GM23248 (cell line): ENCODE results near the gene ZCCHC8.
"Not testable (repeated sequence)": the region's sequence is repeated elsewhere in the genome, so short reads cannot be mapped to it uniquely, and the experiment has no call there.

Source experiments
- EZH2 ChIP-seq: fragments of 200-600 bp; sonication (generic); IDR thresholded peaks from 2 replicates; pipeline ENCODE4 v1.6.1; 2018; ENCODE audit warnings: antibody characterized with exemption, mild to moderate bottlenecking; ENCODE audit not compliant: insufficient read depth, poor library complexity, severe bottlenecking
- EZH2phosphoT487 ChIP-seq: fragments of 200-600 bp; sonication (generic); IDR thresholded peaks from 2 replicates; pipeline ENCODE4 v1.6.1; 2018; ENCODE audit warnings: antibody characterized with exemption, moderate library complexity, mild to moderate bottlenecking, low read depth; ENCODE audit not compliant: insufficient read depth

DNA sequence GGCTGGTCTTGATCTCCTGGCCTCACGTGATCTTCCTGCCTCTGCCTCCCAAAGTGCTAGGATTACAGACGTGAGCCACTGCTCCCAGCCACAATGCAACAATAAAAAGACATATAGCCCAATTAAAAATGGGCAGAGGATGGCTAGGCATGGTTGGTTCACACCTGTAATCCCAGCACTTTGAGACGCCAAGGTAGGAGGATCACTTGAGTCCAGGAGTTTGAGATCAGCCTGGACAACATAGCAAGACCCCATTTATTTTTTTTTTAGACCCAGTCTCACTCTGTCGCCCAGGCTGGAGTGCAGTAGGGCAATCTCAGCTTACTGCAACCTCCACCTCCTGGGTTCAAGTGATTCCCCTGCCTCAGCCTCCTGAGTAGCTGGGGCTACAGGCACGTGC lies 56.7 kb downstream of the ZCCHC8 start:
- not testable (repeated sequence) for TF ChIP-seq EZH2, EZH2phosphoT487
